BLaER1 (cell line): ENCODE results near the gene ADGRA1.

Experiments used
- H3K27ac ChIP-seq: shearing (Covaris generic); formaldehyde crosslinking; 2 replicates; pipeline ENCODE4 v1.8.1; 2022
- H3K27me3 ChIP-seq: shearing (Covaris generic); formaldehyde crosslinking; 2 replicates; pipeline ENCODE4 v1.8.1; 2022
- H3K36me3 ChIP-seq: shearing (Covaris generic); formaldehyde crosslinking; 2 replicates; pipeline ENCODE4 v1.8.1; 2022
- H3K4me1 ChIP-seq: shearing (Covaris generic); formaldehyde crosslinking; 2 replicates; pipeline ENCODE4 v1.8.1; 2022
- H3K4me2 ChIP-seq: shearing (Covaris generic); formaldehyde crosslinking; 2 replicates; pipeline ENCODE4 v1.8.1; 2022
- H3K4me3 ChIP-seq: shearing (Covaris generic); formaldehyde crosslinking; 2 replicates; pipeline ENCODE4 v1.8.1; 2022
- H3K9ac ChIP-seq: shearing (Covaris generic); formaldehyde crosslinking; 2 replicates; pipeline ENCODE4 v1.8.1; 2022
- H3K9me3 ChIP-seq: shearing (Covaris generic); formaldehyde crosslinking; 2 replicates; pipeline ENCODE4 v1.8.1; 2022
- H4K20me1 ChIP-seq: shearing (Covaris generic); formaldehyde crosslinking; 2 replicates; pipeline ENCODE4 v1.8.1; 2022
- Cebpa-rat ChIP-seq: shearing (Covaris generic); IDR thresholded peaks from 2 replicates; pipeline ENCODE4 v1.8.1; 2022

Gene ADGRA1

GRCh38 chr10:133100706-133101415 is 13.1 kb downstream of the ADGRA1 start:
- H3K9me3 ChIP-seq, result no peaks in the 10 kb centered on the region
- peak overlapping the region; percentile 66 for H3K4me2 ChIP-seq
- no peak overlapping the region for H3K4me3 ChIP-seq
- H3K9ac ChIP-seq, result no peak overlapping the region
- H3K4me1 ChIP-seq, result peaks cover 62% of the 10 kb centered on the region
- H3K36me3 ChIP-seq, result no peaks in the 10 kb centered on the region
- no peak for TF ChIP-seq Cebpa-rat
- no peak overlapping the region for H3K27ac ChIP-seq
- H3K27me3 ChIP-seq, result no peaks in the 10 kb centered on the region; the same call in 1 of the 2 replicates
- H4K20me1 ChIP-seq, result no peaks in the 10 kb centered on the region; the same call in 1 of the 2 replicates

DNA sequence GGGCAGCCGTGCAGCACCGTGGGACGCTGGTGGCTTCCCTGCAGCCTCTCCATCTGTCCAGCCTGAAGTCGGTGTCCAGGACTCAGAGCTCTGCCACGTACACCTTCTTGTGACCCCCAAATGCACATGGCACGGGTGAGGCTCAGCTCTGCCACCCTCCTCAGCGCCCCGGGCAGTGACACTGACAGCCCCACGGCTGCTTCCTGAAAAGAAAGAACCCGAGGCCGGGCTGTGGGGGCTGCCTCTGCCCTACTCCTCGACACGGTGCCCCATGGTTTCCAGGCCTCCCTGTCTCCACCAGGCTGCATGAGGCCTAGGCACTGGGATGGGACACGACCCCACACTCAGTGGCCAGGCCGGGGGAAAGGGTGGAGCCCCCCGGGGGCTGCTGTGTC is 13.7 kb downstream of the ADGRA1 start:
- peaks cover 62% of the 10 kb centered on the region for H3K4me1 ChIP-seq
- peaks cover 4% of the 10 kb centered on the region for H3K9me3 ChIP-seq
- H4K20me1 ChIP-seq, result no peaks in the 10 kb centered on the region; the same call in 1 of the 2 replicates
- peak overlapping the region; percentile 66 for H3K4me2 ChIP-seq
- TF ChIP-seq Cebpa-rat, result no peak
- H3K27ac ChIP-seq, result no peak overlapping the region
- H3K27me3 ChIP-seq, result no peaks in the 10 kb centered on the region
- H3K9ac ChIP-seq, result no peak overlapping the region
- no peaks in the 10 kb centered on the region for H3K36me3 ChIP-seq
- H3K4me3 ChIP-seq, result no peak overlapping the region

- Histone ChIP-seq H3K4me1 (peaks cover 55% of the 10 kb centered on the region), H3K36me3 (no peaks in the 10 kb centered on the region), H3K9me3 (peaks cover 15% of the 10 kb centered on the region), H3K4me2 (peak overlapping the region; percentile 97), H3K4me3 (no peak overlapping the region), H4K20me1 (no peaks in the 10 kb centered on the region), H3K27me3 (no peaks in the 10 kb centered on the region), H3K27ac (no peak overlapping the region), H3K9ac (no peak overlapping the region)
- no peak for TF ChIP-seq Cebpa-rat
These were observed 14.8 kb downstream of the ADGRA1 start for GRCh38 chr10:133102415-133103095.

DNA sequence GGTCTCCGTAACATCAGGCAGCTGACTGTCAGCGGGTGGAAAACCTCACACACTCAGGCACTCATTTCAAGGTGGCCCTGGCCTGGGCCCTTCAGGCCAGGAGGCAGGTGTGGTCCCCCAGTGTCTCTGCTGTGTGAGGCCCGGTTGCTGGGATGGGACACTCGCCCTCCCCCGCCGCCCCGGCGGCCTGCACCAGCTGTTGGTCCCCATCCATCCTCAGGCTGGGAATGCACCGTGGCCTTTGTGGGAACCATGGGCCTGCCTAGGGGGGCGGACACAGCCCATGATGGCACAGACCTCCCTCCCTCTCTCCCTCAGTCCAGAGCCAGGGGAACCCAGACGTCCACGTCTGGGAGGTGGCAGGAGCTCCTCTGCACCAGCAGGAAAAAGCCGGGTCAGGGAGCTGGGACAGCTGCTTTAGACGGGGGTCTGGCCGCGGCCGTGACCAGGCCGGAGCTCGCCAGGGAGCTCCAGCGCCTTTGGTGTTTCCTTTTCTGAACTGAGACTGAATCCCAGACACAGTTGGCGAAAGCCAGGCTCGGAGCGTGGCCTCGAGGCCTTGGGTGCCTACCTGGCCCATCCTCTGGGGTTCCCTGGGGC is 15.7 kb downstream of the ADGRA1 start:
- H3K9ac ChIP-seq, result no peak overlapping the region; the same call in 1 of the 2 replicates
- peak overlapping the region; percentile 66; the same call in 1 of the 2 replicates for H3K27ac ChIP-seq
- no peak overlapping the region for H3K4me3 ChIP-seq
- peaks cover 55% of the 10 kb centered on the region for H3K4me1 ChIP-seq
- no peaks in the 10 kb centered on the region for H4K20me1 ChIP-seq
- peak overlapping the region; percentile 97 for H3K4me2 ChIP-seq
- no peaks in the 10 kb centered on the region for H3K27me3 ChIP-seq
- H3K9me3 ChIP-seq, result peaks cover 24% of the 10 kb centered on the region
- TF ChIP-seq Cebpa-rat, result no peak
- no peaks in the 10 kb centered on the region for H3K36me3 ChIP-seq

GRCh38 chr10:133104068-133104962 is 16.6 kb downstream of the ADGRA1 start:
- Histone ChIP-seq H4K20me1 (no peaks in the 10 kb centered on the region), H3K27me3 (no peaks in the 10 kb centered on the region), H3K4me3 (peak overlapping the region; percentile 48), H3K36me3 (no peaks in the 10 kb centered on the region), H3K9ac (peak overlapping the region; percentile 41; the same call in 1 of the 2 replicates), H3K27ac (peak overlapping the region; percentile 66; the same call in 1 of the 2 replicates), H3K4me2 (peak overlapping the region; percentile 97), H3K4me1 (peaks cover 55% of the 10 kb centered on the region), H3K9me3 (peaks cover 33% of the 10 kb centered on the region)
- TF ChIP-seq Cebpa-rat, result no peak

- H3K36me3 ChIP-seq, result no peaks in the 10 kb centered on the region
- H3K9ac ChIP-seq, result peak overlapping the region; percentile 41; the same call in 1 of the 2 replicates
- no peak overlapping the region for H3K4me3 ChIP-seq
- no peak for TF ChIP-seq Cebpa-rat
- peaks cover 55% of the 10 kb centered on the region for H3K4me1 ChIP-seq
- peaks cover 6% of the 10 kb centered on the region; the same call in 1 of the 2 replicates for H3K27me3 ChIP-seq
- peak overlapping the region; percentile 97 for H3K4me2 ChIP-seq
- no peak overlapping the region; the same call in 1 of the 2 replicates for H3K27ac ChIP-seq
- H3K9me3 ChIP-seq, result peaks cover 40% of the 10 kb centered on the region
- no peaks in the 10 kb centered on the region for H4K20me1 ChIP-seq
These were observed 17.4 kb downstream of the ADGRA1 start for GRCh38 chr10:133104963-133105640.

- Histone ChIP-seq H3K4me3 (no peak overlapping the region), H4K20me1 (no peaks in the 10 kb centered on the region), H3K4me1 (peaks cover 47% of the 10 kb centered on the region), H3K27ac (no peak overlapping the region), H3K27me3 (peaks cover 14% of the 10 kb centered on the region), H3K9me3 (peaks cover 41% of the 10 kb centered on the region), H3K9ac (no peak overlapping the region), H3K36me3 (no peaks in the 10 kb centered on the region), H3K4me2 (peak overlapping the region; percentile 97)
- no peak for TF ChIP-seq Cebpa-rat
These were observed 18.1 kb downstream of the ADGRA1 start for GRCh38 chr10:133105686-133106390.

DNA sequence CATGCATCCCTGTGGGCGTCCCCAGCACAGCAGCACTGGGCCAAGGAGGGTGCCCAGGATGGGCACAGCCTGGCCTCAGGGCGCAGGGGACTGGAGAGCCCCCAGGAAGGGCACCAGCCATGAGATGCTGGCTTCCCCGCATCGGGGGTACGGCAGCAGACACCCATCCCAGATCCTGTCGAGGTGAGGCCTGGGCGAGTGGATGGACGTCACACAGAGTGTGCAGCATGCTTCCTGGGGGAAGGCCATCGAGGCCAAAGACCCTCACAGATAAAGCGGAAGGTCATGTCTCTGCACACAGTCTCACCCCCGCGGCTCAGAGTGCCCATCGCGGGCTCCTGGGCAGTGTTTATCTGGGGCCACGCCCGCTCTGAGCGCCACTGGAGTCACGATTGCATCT is 18.8 kb downstream of the ADGRA1 start:
- Histone ChIP-seq H4K20me1 (no peaks in the 10 kb centered on the region), H3K4me3 (no peak overlapping the region), H3K36me3 (no peaks in the 10 kb centered on the region), H3K27me3 (peaks cover 16% of the 10 kb centered on the region), H3K9me3 (peaks cover 47% of the 10 kb centered on the region), H3K9ac (no peak overlapping the region), H3K4me1 (peaks cover 41% of the 10 kb centered on the region), H3K4me2 (no peak overlapping the region), H3K27ac (no peak overlapping the region)
- no peak for TF ChIP-seq Cebpa-rat
